Measurements from ENCODE around the gene WWC2. TPM values are rescaled to one million over a fixed set of nuclear protein-coding genes. Genes with fewer than 3 reads are reported as not detected.
A peak's percentile ranks its signal among the peaks of the same experiment; 100 is the strongest.

The WWC2 gene
- total RNA-seq, 6 donors from 2014 or later = 87.0 to 179 (median 121) TPM

DNA sequence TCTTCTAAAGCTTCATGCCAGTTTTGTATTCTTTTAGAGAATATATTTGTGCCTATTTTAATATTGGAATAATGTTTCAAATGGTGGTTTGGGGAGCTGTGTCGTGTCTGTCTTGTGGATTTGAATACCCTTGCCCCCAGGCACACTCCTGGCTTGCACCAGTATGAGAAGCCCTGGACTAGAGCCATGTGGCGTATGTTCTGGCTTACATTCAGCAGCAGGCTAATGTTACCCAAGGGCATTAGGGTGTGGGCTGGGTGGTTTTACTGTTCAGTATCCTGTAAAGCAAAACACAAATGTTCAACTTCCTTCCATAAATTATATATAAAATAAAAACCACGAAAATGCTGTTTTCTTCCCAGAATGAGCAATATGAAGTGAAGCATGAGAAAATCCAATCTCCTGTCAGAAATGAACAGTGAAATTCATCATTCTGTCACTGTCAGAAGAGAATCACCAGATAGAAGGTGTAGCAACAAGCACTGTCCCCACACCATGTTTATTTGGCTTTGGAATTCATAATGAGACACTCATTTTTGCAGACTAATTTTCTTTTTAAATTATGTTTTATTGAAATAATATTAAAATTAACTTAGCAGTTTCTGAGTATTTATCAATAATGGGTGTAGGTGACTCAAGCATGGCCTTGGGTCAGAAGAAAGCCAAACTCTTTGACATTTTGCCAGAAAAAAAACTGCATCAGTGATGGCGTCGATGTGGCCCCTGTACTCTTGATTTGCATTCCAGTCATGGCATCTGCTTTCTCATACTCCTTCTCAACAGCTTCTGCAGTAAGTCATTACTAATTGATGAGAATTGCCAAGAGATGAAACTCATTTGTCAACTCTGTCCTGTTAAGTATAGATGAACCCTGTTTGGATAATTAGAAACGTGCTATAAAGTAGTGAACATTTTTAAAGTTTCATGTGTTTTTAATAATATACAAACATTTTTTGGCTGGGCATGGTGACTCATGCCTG is 43.8 kb downstream of the WWC2 start:
- DNase-seq (peak in 1 of 2 donors; percentile 81), ATAC-seq (ENCODE audit: low FRiP score in 2 of 2) (peak in 1 of 2 donors; percentile 84)
- no peaks in the 10 kb centered on the region for H3K36me3 ChIP-seq
- H3K4me1 ChIP-seq = peaks cover 21 to 50% (median 28%) of the 10 kb centered on the region in 4 donors
- TF ChIP-seq POLR2AphosphoS5 (IDR thresholded peaks at IDR 0.05) = no peak
- no peak for TF ChIP-seq EP300 (IDR thresholded peaks at IDR 0.05)
- TF ChIP-seq POLR2A (IDR thresholded peaks at IDR 0.05) = no peak
- TF ChIP-seq, protein P1, sequence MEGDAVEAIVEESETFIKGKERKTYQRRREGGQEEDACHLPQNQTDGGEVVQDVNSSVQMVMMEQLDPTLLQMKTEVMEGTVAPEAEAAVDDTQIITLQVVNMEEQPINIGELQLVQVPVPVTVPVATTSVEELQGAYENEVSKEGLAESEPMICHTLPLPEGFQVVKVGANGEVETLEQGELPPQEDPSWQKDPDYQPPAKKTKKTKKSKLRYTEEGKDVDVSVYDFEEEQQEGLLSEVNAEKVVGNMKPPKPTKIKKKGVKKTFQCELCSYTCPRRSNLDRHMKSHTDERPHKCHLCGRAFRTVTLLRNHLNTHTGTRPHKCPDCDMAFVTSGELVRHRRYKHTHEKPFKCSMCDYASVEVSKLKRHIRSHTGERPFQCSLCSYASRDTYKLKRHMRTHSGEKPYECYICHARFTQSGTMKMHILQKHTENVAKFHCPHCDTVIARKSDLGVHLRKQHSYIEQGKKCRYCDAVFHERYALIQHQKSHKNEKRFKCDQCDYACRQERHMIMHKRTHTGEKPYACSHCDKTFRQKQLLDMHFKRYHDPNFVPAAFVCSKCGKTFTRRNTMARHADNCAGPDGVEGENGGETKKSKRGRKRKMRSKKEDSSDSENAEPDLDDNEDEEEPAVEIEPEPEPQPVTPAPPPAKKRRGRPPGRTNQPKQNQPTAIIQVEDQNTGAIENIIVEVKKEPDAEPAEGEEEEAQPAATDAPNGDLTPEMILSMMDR (IDR thresholded peaks at IDR 0.05) = no peak
- H3K27me3 ChIP-seq = no peaks in the 10 kb centered on the region
- no peak overlapping the region for H3K4me3 ChIP-seq
- H3K9me3 ChIP-seq = no peaks in the 10 kb centered on the region
- H3K27ac ChIP-seq = no peak overlapping the region
- 40 to 43% methylated on average over 6 of the region's 6 CpGs for WGBS, 2 donors

DNA sequence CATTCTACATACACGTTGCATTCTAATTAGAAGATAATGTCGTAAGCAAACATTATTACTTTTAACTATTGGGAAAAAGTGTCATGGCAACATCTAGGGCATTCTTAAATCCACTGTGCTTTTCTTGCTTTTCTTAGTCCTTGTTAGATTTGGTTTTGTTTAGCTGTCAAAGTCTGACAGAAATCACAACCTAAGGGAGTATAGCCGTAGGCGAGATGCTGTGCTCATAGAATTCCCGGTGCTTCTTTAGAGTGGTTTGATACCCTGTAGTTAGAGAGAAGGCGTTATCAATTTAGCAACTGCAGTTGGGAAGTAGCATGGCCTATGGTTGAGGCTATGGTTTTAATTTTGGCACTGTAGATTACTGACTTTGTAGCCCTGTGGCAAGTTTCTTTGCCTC is 45.7 kb downstream of the WWC2 start:
- Histone ChIP-seq H3K4me1 (peaks cover 21 to 50% (median 28%) of the 10 kb centered on the region in 4 donors), H3K9me3 (no peaks in the 10 kb centered on the region), H3K4me3 (no peak overlapping the region), H3K27ac (no peak overlapping the region), H3K27me3 (no peaks in the 10 kb centered on the region), H3K36me3 (no peaks in the 10 kb centered on the region)
- DNase-seq (no peak), ATAC-seq (ENCODE audit: low FRiP score in 2 of 2) (no peak)
- TF ChIP-seq POLR2A (IDR thresholded peaks at IDR 0.05) (no peak), POLR2AphosphoS5 (IDR thresholded peaks at IDR 0.05) (no peak), EP300 (IDR thresholded peaks at IDR 0.05) (no peak)
- TF ChIP-seq, protein P1 (IDR thresholded peaks at IDR 0.05) = no peak
- WGBS, 2 donors = 89 to 92% methylated on average over 6 of the region's 6 CpGs

DNA sequence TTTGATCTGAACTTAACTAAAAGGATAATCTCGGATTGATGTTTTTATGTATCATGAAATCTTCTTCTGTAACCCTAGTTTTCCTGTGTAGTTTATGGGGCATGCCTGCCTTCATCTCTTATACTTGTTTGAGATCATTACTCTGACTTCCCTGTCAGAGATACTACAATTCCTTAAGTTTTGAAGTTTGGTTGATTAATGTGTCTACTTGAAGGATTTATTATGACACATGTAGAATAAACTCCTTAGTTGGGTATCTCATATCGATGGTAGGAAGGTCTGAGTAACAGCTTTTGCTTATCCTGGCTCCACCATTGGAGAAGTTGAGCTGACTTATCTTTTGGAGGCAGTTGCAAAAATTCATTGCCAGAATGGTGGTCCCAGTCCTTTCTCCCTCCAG is 46.7 kb downstream of the WWC2 start:
- DNase-seq (no peak), ATAC-seq (ENCODE audit: low FRiP score in 2 of 2) (no peak)
- H3K36me3 ChIP-seq = no peaks in the 10 kb centered on the region
- peak overlapping the region in 1 of 4 donors; percentile 42 for H3K27ac ChIP-seq
- no peaks in the 10 kb centered on the region for H3K9me3 ChIP-seq
- no peak overlapping the region for H3K4me3 ChIP-seq
- 73 to 75% methylated on average over 2 of the region's 2 CpGs for whole genome bisulfite sequencing, 2 donors
- H3K27me3 ChIP-seq = no peaks in the 10 kb centered on the region
- TF ChIP-seq POLR2A (IDR thresholded peaks at IDR 0.05) (no peak), EP300 (IDR thresholded peaks at IDR 0.05) (no peak), POLR2AphosphoS5 (IDR thresholded peaks at IDR 0.05) (no peak)
- TF ChIP-seq, protein P1 (IDR thresholded peaks at IDR 0.05) = no peak
- H3K4me1 ChIP-seq = peaks cover 21 to 50% (median 28%) of the 10 kb centered on the region in 4 donors

DNA sequence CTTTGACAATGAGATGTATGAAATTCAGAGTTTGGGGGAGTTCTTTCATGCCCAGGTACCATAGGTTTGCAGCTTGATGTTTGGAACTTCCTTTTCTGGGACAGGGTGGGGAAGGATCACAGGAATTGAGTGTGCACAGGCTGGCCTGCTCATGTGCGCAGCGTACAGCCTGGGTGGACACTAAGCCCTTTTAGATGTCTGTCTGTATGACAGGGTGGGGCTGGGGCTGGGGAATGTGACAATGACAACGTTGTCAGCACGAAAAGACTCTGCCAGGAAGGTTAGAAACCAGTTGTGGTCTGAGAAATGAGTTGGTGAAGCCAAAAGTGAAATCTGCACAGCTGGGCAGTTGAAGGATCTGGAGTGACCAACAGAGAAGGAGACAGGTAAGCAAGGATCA is 47.4 kb downstream of the WWC2 start:
- TF ChIP-seq, protein P1 (IDR thresholded peaks at IDR 0.05) = no peak
- TF ChIP-seq POLR2A (IDR thresholded peaks at IDR 0.05) (no peak), EP300 (IDR thresholded peaks at IDR 0.05) (no peak), POLR2AphosphoS5 (IDR thresholded peaks at IDR 0.05) (no peak)
- Histone ChIP-seq H3K27me3 (no peaks in the 10 kb centered on the region), H3K4me1 (peaks cover 21 to 49% (median 28%) of the 10 kb centered on the region in 4 donors), H3K9me3 (no peaks in the 10 kb centered on the region), H3K36me3 (no peaks in the 10 kb centered on the region), H3K4me3 (no peak overlapping the region), H3K27ac (peak overlapping the region in 1 of 4 donors; percentile 42)
- ATAC-seq (ENCODE audit: low FRiP score in 2 of 2) (peak in 1 of 2 donors; percentile 49), DNase-seq (no peak)
- WGBS, 2 donors = 51 to 57% methylated on average over 4 of the region's 4 CpGs
